GM21717 (cell line): ENCODE results near the gene LMBR1L.
A peak's percentile ranks its signal among the peaks of the same experiment; 100 is the strongest.
"Not testable (repeated sequence)": the region's sequence is repeated elsewhere in the genome, so short reads cannot be mapped to it uniquely, and the experiment has no call there.

Experiments used
- ATAC-seq: cut with Tn5 transposase; IDR thresholded peaks from one replicate; pipeline ENCODE4 v1.9.1; 2021; ENCODE audit warnings: mild to moderate bottlenecking, moderate library complexity; ENCODE audit not compliant: unreplicated experiment

LMBR1L gene

GRCh38 chr12:49110464-49111155, at the start of gene LMBR1L:
LMBR1L (minus strand) TSS chr12:49110847; CDS start chr12:49110555, 292 bp downstream.
- peak; percentile 98 for ATAC-seq

- ATAC-seq: no peak
These were observed 49.8 kb upstream of the LMBR1L start for GRCh38 chr12:49160399-49160798.

- ATAC-seq: no peak
These were observed 43.6 kb upstream of the LMBR1L start for GRCh38 chr12:49154221-49154620.

GRCh38 chr12:49147384-49147783, 36.7 kb upstream of the LMBR1L start:
- no peak for ATAC-seq

GRCh38 chr12:49146406-49146805, 35.8 kb upstream of the LMBR1L start:
- no peak for ATAC-seq

- no peak for ATAC-seq
These were observed 33.7 kb upstream of the LMBR1L start for GRCh38 chr12:49144384-49144783.

GRCh38 chr12:49138999-49139398, 28.4 kb upstream of the LMBR1L start:
- no peak for ATAC-seq

- no peak for ATAC-seq
These were observed 27.9 kb upstream of the LMBR1L start for GRCh38 chr12:49138587-49138986.

- no peak for ATAC-seq
These were observed 26.8 kb upstream of the LMBR1L start for GRCh38 chr12:49137476-49137875.

- not testable (repeated sequence) for ATAC-seq
These were observed 26.4 kb upstream of the LMBR1L start for GRCh38 chr12:49136997-49137396.

GRCh38 chr12:49133590-49133989, 22.9 kb upstream of the LMBR1L start:
- no peak for ATAC-seq

- no peak for ATAC-seq
These were observed 22.4 kb upstream of the LMBR1L start for GRCh38 chr12:49133014-49133413.

GRCh38 chr12:49131894-49132461, 21.3 kb upstream of the LMBR1L start:
- no peak for ATAC-seq

GRCh38 chr12:49131051-49131893, 20.6 kb upstream of the LMBR1L start, which contains the start of gene TUBA1B:
TUBA1B (minus strand) TSS chr12:49131395; CDS start chr12:49131300, 95 bp downstream.
- peak; percentile 62 for ATAC-seq

GRCh38 chr12:49130151-49131050, 19.8 kb upstream of the LMBR1L start:
- ATAC-seq: peak; percentile 42

GRCh38 chr12:49129332-49130150, 18.9 kb upstream of the LMBR1L start:
- ATAC-seq: no peak

- ATAC-seq: not testable (repeated sequence)
These were observed 17.3 kb upstream of the LMBR1L start for GRCh38 chr12:49127971-49128370.

- no peak for ATAC-seq
These were observed 16.5 kb upstream of the LMBR1L start for GRCh38 chr12:49126852-49127763.
